A673 (cell line): ENCODE measurements around the gene CD1E. TPM values are rescaled to one million over a fixed set of nuclear protein-coding genes. Genes with fewer than 3 reads are reported as not detected.

Source experiments
- BruUV-seq: library from RNA; stranded (reverse); fragments of 400-500 nt; replicated peaks from 2 replicates; lab custom pipeline; 2021; lab: Mats Ljungman, UMichigan
- CTCF ChIA-PET: fragments of 300-600 bp; sonication (Branson Sonifier 250); formaldehyde crosslinking; loops from one replicate; lab custom pipeline; 2022; ENCODE audit warnings: antibody characterized with exemption; lab: Charles Lee
- POLR2A ChIA-PET: fragments of 300-600 bp; sonication (Branson Sonifier 250); formaldehyde crosslinking; loops from one replicate; lab custom pipeline; 2022; ENCODE audit warnings: antibody characterized with exemption; ENCODE audit not compliant: low non-redundant PET; lab: Charles Lee
- DNase-seq: peaks from one replicate; pipeline ENCODE4 v3.0.0-alpha.2; 2015; ENCODE audit warnings: low spot score
- H3K27ac ChIP-seq: fragments of 200-600 bp; sonication (generic); 2 replicates; pipeline ENCODE4 v1.5.1; 2016; ENCODE audit warnings: mixed run types, low read depth, mild to moderate bottlenecking, mixed read lengths, antibody characterized with exemption, low read length; ENCODE audit not compliant: poor library complexity, severe bottlenecking
- H3K27me3 ChIP-seq: fragments of 200-600 bp; sonication (generic); replicated peaks from 2 replicates; pipeline ENCODE4 v1.6.1; 2017; ENCODE audit warnings: mixed run types, low read depth, mild to moderate bottlenecking, mixed read lengths, antibody characterized with exemption, low read length; ENCODE audit not compliant: insufficient read depth, poor library complexity
- H3K36me3 ChIP-seq: fragments of 200-600 bp; sonication (generic); 2 replicates; pipeline ENCODE4 v1.6.1; 2016; ENCODE audit warnings: mixed run types, mild to moderate bottlenecking, mixed read lengths, antibody characterized with exemption, low read length; ENCODE audit not compliant: insufficient read depth, poor library complexity, severe bottlenecking
- H3K4me1 ChIP-seq: fragments of 200-600 bp; sonication (generic); 2 replicates; pipeline ENCODE4 v1.6.1; 2017; ENCODE audit warnings: mixed run types, mild to moderate bottlenecking, mixed read lengths, antibody characterized with exemption, low read length; ENCODE audit not compliant: insufficient read depth, poor library complexity, severe bottlenecking
- H3K4me3 ChIP-seq: fragments of 200-600 bp; sonication (generic); 2 replicates; pipeline ENCODE4 v1.5.1; 2016; ENCODE audit warnings: low read depth, mixed run types, mild to moderate bottlenecking, mixed read lengths, low read length; ENCODE audit not compliant: poor library complexity, severe bottlenecking
- H3K9me3 ChIP-seq: fragments of 200-600 bp; sonication (generic); 2 replicates; pipeline ENCODE4 v1.6.1; 2016; ENCODE audit warnings: mixed run types, low read depth, mild to moderate bottlenecking, mixed read lengths, antibody characterized with exemption, low read length; ENCODE audit not compliant: poor library complexity, severe bottlenecking
- CTCF ChIP-seq: fragments of 300-800, 200-600 bp; sonication (generic); conservative IDR thresholded peaks from 2 replicates; pipeline ENCODE4 v1.5.1; 2017; ENCODE audit warnings: low read depth, mild to moderate bottlenecking, antibody characterized with exemption, low read length, moderate library complexity, mixed read lengths
- EZH2 ChIP-seq: fragments of 200-600 bp; sonication (generic); IDR thresholded peaks from 2 replicates; pipeline ENCODE4 v1.6.1; 2017; ENCODE audit warnings: borderline replicate concordance, low read depth, mild to moderate bottlenecking, mixed read lengths, antibody characterized with exemption, low read length; ENCODE audit not compliant: poor library complexity, severe bottlenecking
- intact Hi-C: fragments of 100-400 bp; cut with micrococcal nuclease; formaldehyde crosslinking; loops from one replicate; pipeline ENCODE4 v1.10.0; 2022; ENCODE audit not compliant: unreplicated experiment
- total RNA-seq: library from RNA; stranded (reverse); gene quantifications from 2 replicates; pipeline ENCODE4 v1.2.3, GENCODE V29; 2021

The CD1E gene
- total RNA-seq, 1 experiment from 2014 or later = not detected

DNA sequence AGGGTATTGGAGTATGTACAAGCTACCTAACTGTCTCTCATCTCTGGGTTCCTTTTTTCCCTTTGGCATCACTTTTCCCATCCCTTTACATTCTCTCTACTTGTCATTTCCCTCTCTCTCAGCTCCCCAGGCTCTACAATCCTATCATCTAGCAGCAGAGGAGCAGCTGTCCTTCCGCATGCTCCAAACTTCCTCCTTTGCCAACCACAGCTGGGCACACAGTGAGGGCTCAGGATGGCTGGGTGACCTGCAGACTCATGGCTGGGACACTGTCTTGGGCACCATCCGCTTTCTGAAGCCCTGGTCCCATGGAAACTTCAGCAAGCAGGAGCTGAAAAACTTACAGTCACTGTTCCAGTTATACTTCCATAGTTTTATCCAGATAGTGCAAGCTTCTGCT is 561 bp downstream of the CD1E start:
- DNase-seq = no peak
- H3K36me3 ChIP-seq = no peaks in the 10 kb centered on the region
- no peak overlapping the region for H3K27ac ChIP-seq
- CTCF ChIA-PET = no interaction called here
- H3K9me3 ChIP-seq = no peaks in the 10 kb centered on the region
- no peak overlapping the region for H3K4me3 ChIP-seq
- intact Hi-C loops = no loop called here
- no peak for TF ChIP-seq EZH2
- TF ChIP-seq CTCF = no peak
- H3K27me3 ChIP-seq = peaks cover 21% of the 10 kb centered on the region
- POLR2A ChIA-PET = no interaction called here
- no TSS peak for BruUV-seq
- H3K4me1 ChIP-seq = no peaks in the 10 kb centered on the region

DNA sequence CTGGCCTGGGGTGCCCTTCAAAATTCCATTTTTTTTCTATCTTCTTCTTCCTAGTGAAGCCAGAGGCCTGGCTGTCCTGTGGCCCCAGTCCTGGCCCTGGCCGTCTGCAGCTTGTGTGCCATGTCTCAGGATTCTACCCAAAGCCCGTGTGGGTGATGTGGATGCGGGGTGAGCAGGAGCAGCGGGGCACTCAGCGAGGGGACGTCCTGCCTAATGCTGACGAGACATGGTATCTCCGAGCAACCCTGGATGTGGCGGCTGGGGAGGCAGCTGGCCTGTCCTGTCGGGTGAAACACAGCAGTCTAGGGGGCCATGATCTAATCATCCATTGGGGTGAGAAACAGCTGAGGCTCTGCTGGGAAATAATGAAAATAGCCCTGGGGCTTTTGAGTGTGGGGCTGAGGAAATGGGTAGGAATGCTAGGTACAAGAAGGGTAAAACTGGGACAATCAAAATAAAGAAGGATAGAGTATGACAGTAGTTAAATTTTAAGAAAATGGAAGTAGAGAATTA is 2.1 kb downstream of the CD1E start:
- Histone ChIP-seq H3K36me3 (no peaks in the 10 kb centered on the region), H3K27ac (no peak overlapping the region), H3K4me3 (no peak overlapping the region), H3K27me3 (peaks cover 16% of the 10 kb centered on the region), H3K9me3 (no peaks in the 10 kb centered on the region), H3K4me1 (no peaks in the 10 kb centered on the region)
- POLR2A ChIA-PET = no interaction called here
- no peak for TF ChIP-seq CTCF
- no peak for TF ChIP-seq EZH2
- no peak for DNase-seq
- CTCF ChIA-PET = no interaction called here
- BruUV-seq = no TSS peak
- intact Hi-C loops = no loop called here

DNA sequence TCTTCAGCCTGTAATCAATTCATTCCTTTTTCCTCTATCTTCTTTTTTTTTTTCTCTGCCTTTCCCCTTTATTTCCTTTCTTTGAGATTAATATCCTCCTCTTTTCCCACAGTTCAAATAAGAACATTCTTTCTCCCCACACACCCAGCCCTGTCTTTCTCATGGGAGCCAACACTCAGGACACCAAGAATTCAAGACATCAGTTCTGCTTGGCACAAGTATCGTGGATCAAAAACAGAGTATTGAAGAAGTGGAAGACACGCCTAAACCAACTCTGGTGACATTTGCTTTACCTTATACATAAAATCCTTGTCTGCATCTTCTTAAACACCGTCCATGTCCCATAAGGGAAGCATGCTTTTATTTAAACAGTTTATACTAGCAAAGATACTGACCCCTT is 2.9 kb downstream of the CD1E start:
- Histone ChIP-seq H3K36me3 (no peaks in the 10 kb centered on the region), H3K9me3 (no peaks in the 10 kb centered on the region), H3K27ac (no peak overlapping the region), H3K27me3 (peaks cover 16% of the 10 kb centered on the region), H3K4me1 (no peaks in the 10 kb centered on the region), H3K4me3 (no peak overlapping the region)
- no TSS peak for BruUV-seq
- CTCF ChIA-PET = no interaction called here
- no peak for TF ChIP-seq EZH2
- TF ChIP-seq CTCF = no peak
- POLR2A ChIA-PET = no interaction called here
- intact Hi-C loops = no loop called here
- no peak for DNase-seq
